Measurements from ENCODE around the gene ERC2.

Gene ERC2

DNA sequence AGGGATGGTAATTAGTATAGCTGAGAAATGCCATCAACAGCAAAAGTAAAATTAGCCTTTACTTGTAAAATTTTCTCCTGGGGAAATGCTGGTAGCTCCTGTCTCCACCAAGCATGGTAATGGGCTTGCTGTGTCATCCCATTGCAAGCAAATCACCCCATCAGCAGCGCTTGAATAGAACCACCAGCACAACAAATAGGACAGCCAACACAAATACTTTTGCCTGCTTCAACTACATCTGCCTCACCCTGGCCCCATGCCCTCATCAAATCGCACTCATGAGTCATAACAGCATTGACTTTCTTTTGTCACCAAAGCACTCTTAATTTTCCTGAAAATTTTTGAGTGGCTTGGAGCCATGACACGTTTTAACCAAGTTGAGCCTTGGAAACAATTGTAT is 52.6 kb downstream of the ERC2 start:
- TF ChIP-seq, protein P1, sequence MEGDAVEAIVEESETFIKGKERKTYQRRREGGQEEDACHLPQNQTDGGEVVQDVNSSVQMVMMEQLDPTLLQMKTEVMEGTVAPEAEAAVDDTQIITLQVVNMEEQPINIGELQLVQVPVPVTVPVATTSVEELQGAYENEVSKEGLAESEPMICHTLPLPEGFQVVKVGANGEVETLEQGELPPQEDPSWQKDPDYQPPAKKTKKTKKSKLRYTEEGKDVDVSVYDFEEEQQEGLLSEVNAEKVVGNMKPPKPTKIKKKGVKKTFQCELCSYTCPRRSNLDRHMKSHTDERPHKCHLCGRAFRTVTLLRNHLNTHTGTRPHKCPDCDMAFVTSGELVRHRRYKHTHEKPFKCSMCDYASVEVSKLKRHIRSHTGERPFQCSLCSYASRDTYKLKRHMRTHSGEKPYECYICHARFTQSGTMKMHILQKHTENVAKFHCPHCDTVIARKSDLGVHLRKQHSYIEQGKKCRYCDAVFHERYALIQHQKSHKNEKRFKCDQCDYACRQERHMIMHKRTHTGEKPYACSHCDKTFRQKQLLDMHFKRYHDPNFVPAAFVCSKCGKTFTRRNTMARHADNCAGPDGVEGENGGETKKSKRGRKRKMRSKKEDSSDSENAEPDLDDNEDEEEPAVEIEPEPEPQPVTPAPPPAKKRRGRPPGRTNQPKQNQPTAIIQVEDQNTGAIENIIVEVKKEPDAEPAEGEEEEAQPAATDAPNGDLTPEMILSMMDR (IDR thresholded peaks at IDR 0.05; ENCODE audit: control insufficient read depth, insufficient read depth, low read depth, low read length, missing control alignments), result no peak
- no peak for DNase-seq (ENCODE audit: low read depth)
- no peak overlapping the region for H3K4me3 ChIP-seq (ENCODE audit: control insufficient read depth, low read depth, low read length)

DNA sequence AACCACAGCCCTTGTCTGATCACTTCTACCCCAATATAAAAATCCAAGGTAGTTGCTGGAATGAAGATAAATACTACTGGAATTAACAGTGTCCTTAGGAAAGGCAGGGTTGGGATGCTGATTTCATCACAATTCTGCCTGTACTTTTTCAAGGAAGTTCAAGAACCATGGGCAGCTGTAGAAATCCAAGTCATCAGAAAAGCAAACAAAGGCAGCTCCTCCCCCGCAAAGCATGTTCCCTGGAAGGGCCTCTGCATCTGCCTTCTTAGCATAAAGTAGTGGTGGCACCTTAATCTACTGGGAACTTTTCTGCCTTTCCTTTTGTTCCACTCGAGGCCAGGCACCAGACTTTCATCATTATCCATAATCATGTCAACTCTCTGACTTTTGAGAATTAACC is 54.4 kb downstream of the ERC2 start:
- TF ChIP-seq, protein P1 (IDR thresholded peaks at IDR 0.05; ENCODE audit: control insufficient read depth, insufficient read depth, low read depth, low read length, missing control alignments), result no peak
- no peak for DNase-seq (ENCODE audit: low read depth)
- no peak overlapping the region for H3K4me3 ChIP-seq (ENCODE audit: control insufficient read depth, low read depth, low read length)

DNA sequence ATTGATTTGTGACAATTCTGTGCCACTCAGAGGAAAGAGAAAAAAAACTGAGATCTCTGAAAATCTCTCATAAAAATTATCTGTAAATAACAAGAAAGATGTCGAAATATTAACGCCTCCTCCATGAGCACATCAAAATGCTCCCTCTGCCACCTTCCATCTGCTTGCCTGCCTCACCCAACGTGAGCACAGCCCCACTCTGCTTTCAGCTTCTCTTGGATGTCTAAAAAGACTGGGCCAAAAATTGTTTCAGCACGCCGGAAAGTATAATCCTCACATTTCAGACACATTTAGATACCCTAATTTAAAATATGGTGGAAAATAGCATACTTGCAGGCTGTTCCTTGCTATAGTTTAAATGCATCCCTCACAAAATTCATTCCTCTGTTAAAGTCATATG is 57.1 kb downstream of the ERC2 start:
- H3K4me3 ChIP-seq (ENCODE audit: control insufficient read depth, low read depth, low read length), result no peak overlapping the region
- no peak for DNase-seq (ENCODE audit: low read depth)
- TF ChIP-seq, protein P1 (IDR thresholded peaks at IDR 0.05; ENCODE audit: control insufficient read depth, insufficient read depth, low read depth, low read length, missing control alignments), result no peak

DNA sequence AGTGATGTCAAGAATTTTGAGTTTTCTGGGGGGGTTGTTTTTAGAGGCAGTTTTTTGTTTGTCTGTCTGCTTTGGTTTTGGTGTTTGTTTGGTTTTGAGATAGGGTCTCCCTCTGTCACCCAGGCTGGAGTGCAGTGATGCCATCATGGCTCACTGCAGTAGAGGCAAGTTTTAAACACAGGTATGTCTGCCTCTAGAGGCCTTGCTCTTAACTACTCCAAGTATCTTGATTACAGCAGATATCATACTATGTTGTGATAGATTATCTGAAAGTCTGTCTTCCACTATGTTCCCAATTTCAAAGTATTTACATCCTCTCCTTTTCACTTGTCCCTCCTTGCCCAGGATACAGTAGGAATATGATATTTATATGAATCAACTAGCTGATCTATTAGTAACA is 57.7 kb downstream of the ERC2 start:
- H3K4me3 ChIP-seq (ENCODE audit: control insufficient read depth, low read depth, low read length), result no peak overlapping the region
- DNase-seq (ENCODE audit: low read depth), result no peak
- TF ChIP-seq, protein P1 (IDR thresholded peaks at IDR 0.05; ENCODE audit: control insufficient read depth, insufficient read depth, low read depth, low read length, missing control alignments), result no peak

DNA sequence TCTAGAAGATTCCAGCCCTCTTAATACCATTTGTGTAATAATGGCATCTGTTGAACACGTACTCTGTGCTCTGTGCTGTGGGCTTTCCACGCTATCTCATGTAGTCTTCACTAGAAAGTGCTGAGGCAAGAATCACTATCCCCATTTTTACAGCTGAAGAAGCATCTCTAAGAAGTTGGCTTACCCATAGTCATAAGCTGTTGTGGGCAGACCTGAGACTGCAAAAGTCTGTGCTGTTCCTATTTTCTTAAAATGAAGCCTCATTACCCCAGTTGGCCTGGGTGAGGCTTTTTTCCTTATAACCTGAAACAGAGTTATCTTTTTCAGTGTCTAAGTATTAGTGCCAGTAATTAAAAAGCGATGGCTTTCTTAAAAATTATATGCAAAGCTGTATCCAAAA is 58.5 kb downstream of the ERC2 start:
- TF ChIP-seq, protein P1 (IDR thresholded peaks at IDR 0.05; ENCODE audit: control insufficient read depth, insufficient read depth, low read depth, low read length, missing control alignments), result no peak
- no peak overlapping the region for H3K4me3 ChIP-seq (ENCODE audit: control insufficient read depth, low read depth, low read length)
- no peak for DNase-seq (ENCODE audit: low read depth)

DNA sequence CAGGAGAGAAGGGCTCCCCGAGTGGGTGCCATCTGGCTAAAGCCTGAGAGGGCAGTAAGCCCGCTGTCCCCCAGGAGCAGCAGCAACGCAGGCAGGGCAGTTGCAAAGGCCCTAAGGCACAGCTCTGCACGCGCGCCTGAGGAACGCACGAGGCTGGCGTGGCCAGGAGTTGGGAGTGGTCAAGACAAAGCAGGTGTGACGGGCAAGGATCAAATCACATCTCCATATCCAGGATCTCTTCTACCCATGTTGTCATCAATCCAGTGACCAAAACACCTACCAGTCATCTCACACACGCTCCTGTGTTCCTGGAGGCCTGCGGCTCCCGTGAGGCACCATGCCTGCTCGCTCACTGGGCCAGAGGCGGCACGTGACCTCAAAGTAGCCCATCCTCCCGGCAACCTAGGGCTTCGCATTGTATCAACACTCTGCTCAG is 59.5 kb downstream of the ERC2 start:
- DNase-seq (ENCODE audit: low read depth), result no peak
- H3K4me3 ChIP-seq (ENCODE audit: control insufficient read depth, low read depth, low read length), result no peak overlapping the region
- TF ChIP-seq, protein P1 (IDR thresholded peaks at IDR 0.05; ENCODE audit: control insufficient read depth, insufficient read depth, low read depth, low read length, missing control alignments), result no peak

Data from AG09309 (cell line).